ENCODE data around the gene TGM6. TPM values are rescaled to one million over a fixed set of nuclear protein-coding genes. Genes with fewer than 3 reads are reported as not detected.

Gene TGM6
- total and polyA plus RNA-seq, 7 experiments from 2014 or later: not detected

GRCh38 chr20:2363187-2363586 is 17.5 kb upstream of the TGM6 start:
- Mint-ChIP-seq H3K4me3 (no peak overlapping the region), H3K27me3 (peaks cover 16 to 53% (median 34%) of the 10 kb centered on the region in 5 donors), H3K4me1 (no peaks in the 10 kb centered on the region), H3K27ac (no peak overlapping the region), H3K36me3 (peaks cover 0 to 10% (median 5%) of the 10 kb centered on the region in 5 donors), H3K9me3 (peaks cover 2 to 46% (median 15%) of the 10 kb centered on the region in 11 donors)
- no peaks in the 10 kb centered on the region for H3K4me1 ChIP-seq (ENCODE audit: control insufficient read depth in 2 of 2, insufficient read depth in 2 of 2, low read length in 2 of 2)
- intact Hi-C loops (cut with micrococcal nuclease): no loop called here
- CTCF ChIA-PET: interaction anchor here (0.6 kb wide), 1 partner anchor 13 kb away, joined by 3 read pairs; no protein-coding TSS in a partner anchor
- H3K27ac ChIP-seq (ENCODE audit: low read depth, low read length): no peak overlapping the region
- H3K36me3 ChIP-seq (ENCODE audit: control insufficient read depth in 2 of 3, insufficient read depth in 3 of 3, low read length in 3 of 3): no peaks in the 10 kb centered on the region
- POLR2A ChIA-PET: no interaction called here
- DNase-seq (no peak), ATAC-seq (no peak)
- peaks cover 0 to 7% (median 0%) of the 10 kb centered on the region in 3 experiments for H3K9me3 ChIP-seq (ENCODE audit: control insufficient read depth in 2 of 3, low read length in 3 of 3)
- H3K27me3 ChIP-seq (ENCODE audit: control insufficient read depth in 2 of 2, insufficient read depth in 2 of 2, low read length in 2 of 2): no peaks in the 10 kb centered on the region
- no peak overlapping the region for H3K4me3 ChIP-seq (ENCODE audit: low read length)

- Mint-ChIP-seq H3K27ac (no peak overlapping the region), H3K4me1 (no peaks in the 10 kb centered on the region), H3K27me3 (peaks cover 19 to 55% (median 38%) of the 10 kb centered on the region in 5 donors), H3K9me3 (peaks cover 2 to 50% (median 15%) of the 10 kb centered on the region in 11 donors), H3K4me3 (no peak overlapping the region), H3K36me3 (peaks cover 0 to 10% (median 5%) of the 10 kb centered on the region in 5 donors)
- Histone ChIP-seq H3K4me1 (ENCODE audit: control insufficient read depth in 2 of 2, insufficient read depth in 2 of 2, low read length in 2 of 2) (no peaks in the 10 kb centered on the region), H3K9me3 (ENCODE audit: control insufficient read depth in 2 of 3, low read length in 3 of 3) (peaks cover 0 to 7% (median 0%) of the 10 kb centered on the region in 3 experiments), H3K36me3 (ENCODE audit: control insufficient read depth in 2 of 3, insufficient read depth in 3 of 3, low read length in 3 of 3) (no peaks in the 10 kb centered on the region), H3K27me3 (ENCODE audit: control insufficient read depth in 2 of 2, insufficient read depth in 2 of 2, low read length in 2 of 2) (no peaks in the 10 kb centered on the region), H3K4me3 (ENCODE audit: low read length) (no peak overlapping the region), H3K27ac (ENCODE audit: low read depth, low read length) (no peak overlapping the region)
- intact Hi-C loops (cut with micrococcal nuclease): no loop called here
- DNase-seq (no peak), ATAC-seq (no peak)
- ChIA-PET CTCF (no interaction called here), POLR2A (no interaction called here)
Observed at GRCh38 chr20:2363587-2363986, 17.1 kb upstream of the TGM6 start.

GRCh38 chr20:2364044-2364443 is 16.7 kb upstream of the TGM6 start:
- no peak overlapping the region for H3K4me3 Mint-ChIP-seq
- Histone ChIP-seq H3K4me3 (ENCODE audit: low read length) (no peak overlapping the region), H3K36me3 (ENCODE audit: control insufficient read depth in 2 of 3, insufficient read depth in 3 of 3, low read length in 3 of 3) (no peaks in the 10 kb centered on the region), H3K9me3 (ENCODE audit: control insufficient read depth in 2 of 3, low read length in 3 of 3) (peaks cover 0 to 7% (median 0%) of the 10 kb centered on the region in 3 experiments), H3K4me1 (ENCODE audit: control insufficient read depth in 2 of 2, insufficient read depth in 2 of 2, low read length in 2 of 2) (no peaks in the 10 kb centered on the region), H3K27me3 (ENCODE audit: control insufficient read depth in 2 of 2, insufficient read depth in 2 of 2, low read length in 2 of 2) (no peaks in the 10 kb centered on the region), H3K27ac (ENCODE audit: low read depth, low read length) (no peak overlapping the region)
- H3K36me3 Mint-ChIP-seq: peaks cover 0 to 13% (median 5%) of the 10 kb centered on the region in 5 donors
- intact Hi-C loops (cut with micrococcal nuclease): no loop called here
- peaks cover 2 to 51% (median 15%) of the 10 kb centered on the region in 11 donors for H3K9me3 Mint-ChIP-seq
- ATAC-seq (no peak), DNase-seq (no peak)
- ChIA-PET POLR2A (no interaction called here), CTCF (no interaction called here)
- H3K27me3 Mint-ChIP-seq: peaks cover 21 to 53% (median 42%) of the 10 kb centered on the region in 5 donors
- H3K4me1 Mint-ChIP-seq: no peaks in the 10 kb centered on the region
- no peak overlapping the region for H3K27ac Mint-ChIP-seq

- intact Hi-C loops (cut with micrococcal nuclease): no loop called here
- H3K27ac Mint-ChIP-seq: no peak overlapping the region
- Histone ChIP-seq H3K27me3 (ENCODE audit: control insufficient read depth in 2 of 2, insufficient read depth in 2 of 2, low read length in 2 of 2) (no peaks in the 10 kb centered on the region), H3K4me1 (ENCODE audit: control insufficient read depth in 2 of 2, insufficient read depth in 2 of 2, low read length in 2 of 2) (no peaks in the 10 kb centered on the region), H3K4me3 (ENCODE audit: low read length) (no peak overlapping the region), H3K36me3 (ENCODE audit: control insufficient read depth in 2 of 3, insufficient read depth in 3 of 3, low read length in 3 of 3) (no peaks in the 10 kb centered on the region), H3K27ac (ENCODE audit: low read depth, low read length) (no peak overlapping the region), H3K9me3 (ENCODE audit: control insufficient read depth in 2 of 3, low read length in 3 of 3) (peaks cover 0 to 7% (median 0%) of the 10 kb centered on the region in 3 experiments)
- H3K36me3 Mint-ChIP-seq: peaks cover 0 to 15% (median 5%) of the 10 kb centered on the region in 5 donors
- peaks cover 3 to 46% (median 15%) of the 10 kb centered on the region in 11 donors for H3K9me3 Mint-ChIP-seq
- ChIA-PET CTCF (no interaction called here), POLR2A (no interaction called here)
- no peak overlapping the region for H3K4me3 Mint-ChIP-seq
- ATAC-seq (no peak), DNase-seq (no peak)
- H3K4me1 Mint-ChIP-seq: no peaks in the 10 kb centered on the region
- peaks cover 32 to 52% (median 41%) of the 10 kb centered on the region in 5 donors for H3K27me3 Mint-ChIP-seq
Observed at GRCh38 chr20:2365091-2365490, 15.6 kb upstream of the TGM6 start.

GRCh38 chr20:2365666-2366065 is 15.0 kb upstream of the TGM6 start:
- no peak for DNase-seq
- no peak overlapping the region for H3K27ac Mint-ChIP-seq
- intact Hi-C loops (cut with micrococcal nuclease): no loop called here
- Histone ChIP-seq H3K36me3 (ENCODE audit: control insufficient read depth in 2 of 3, insufficient read depth in 3 of 3, low read length in 3 of 3) (no peaks in the 10 kb centered on the region), H3K9me3 (ENCODE audit: control insufficient read depth in 2 of 3, low read length in 3 of 3) (peaks cover 0 to 7% (median 0%) of the 10 kb centered on the region in 3 experiments), H3K4me3 (ENCODE audit: low read length) (no peak overlapping the region), H3K27ac (ENCODE audit: low read depth, low read length) (no peak overlapping the region), H3K27me3 (ENCODE audit: control insufficient read depth in 2 of 2, insufficient read depth in 2 of 2, low read length in 2 of 2) (no peaks in the 10 kb centered on the region), H3K4me1 (ENCODE audit: control insufficient read depth in 2 of 2, insufficient read depth in 2 of 2, low read length in 2 of 2) (no peaks in the 10 kb centered on the region)
- ATAC-seq: no peak
- ChIA-PET POLR2A (no interaction called here), CTCF (no interaction called here)
- peaks cover 0 to 15% (median 5%) of the 10 kb centered on the region in 5 donors for H3K36me3 Mint-ChIP-seq
- H3K4me1 Mint-ChIP-seq: no peaks in the 10 kb centered on the region
- H3K4me3 Mint-ChIP-seq: no peak overlapping the region
- peaks cover 3 to 40% (median 13%) of the 10 kb centered on the region in 11 donors for H3K9me3 Mint-ChIP-seq
- H3K27me3 Mint-ChIP-seq: peaks cover 35 to 53% (median 44%) of the 10 kb centered on the region in 5 donors

- peaks cover 47 to 66% (median 60%) of the 10 kb centered on the region in 5 donors for H3K27me3 Mint-ChIP-seq
- H3K4me1 Mint-ChIP-seq: no peaks in the 10 kb centered on the region
- ATAC-seq: no peak
- H3K27ac Mint-ChIP-seq: no peak overlapping the region
- peaks cover 0 to 19% (median 5%) of the 10 kb centered on the region in 11 donors for H3K9me3 Mint-ChIP-seq
- DNase-seq: no peak
- no peaks in the 10 kb centered on the region for H3K9me3 ChIP-seq (ENCODE audit: control insufficient read depth in 2 of 3, low read length in 3 of 3)
- H3K4me1 ChIP-seq (ENCODE audit: control insufficient read depth in 2 of 2, insufficient read depth in 2 of 2, low read length in 2 of 2): no peaks in the 10 kb centered on the region
- H3K36me3 ChIP-seq (ENCODE audit: control insufficient read depth in 2 of 3, insufficient read depth in 3 of 3, low read length in 3 of 3): no peaks in the 10 kb centered on the region
- CTCF ChIA-PET: no interaction called here
- H3K27ac ChIP-seq (ENCODE audit: low read depth, low read length): no peak overlapping the region
- POLR2A ChIA-PET: no interaction called here
- peaks cover 0 to 6% (median 0%) of the 10 kb centered on the region in 5 donors for H3K36me3 Mint-ChIP-seq
- H3K4me3 ChIP-seq (ENCODE audit: low read length): no peak overlapping the region
- H3K4me3 Mint-ChIP-seq: no peak overlapping the region
- peaks cover 0 to 7% of the 10 kb centered on the region in 2 donors for H3K27me3 ChIP-seq (ENCODE audit: control insufficient read depth in 2 of 2, insufficient read depth in 2 of 2, low read length in 2 of 2)
- intact Hi-C loops (cut with micrococcal nuclease): no loop called here
Observed at GRCh38 chr20:2368621-2369020, 12.1 kb upstream of the TGM6 start.

- no peaks in the 10 kb centered on the region for H3K4me1 ChIP-seq (ENCODE audit: control insufficient read depth in 2 of 2, insufficient read depth in 2 of 2, low read length in 2 of 2)
- CTCF ChIA-PET: no interaction called here
- POLR2A ChIA-PET: no interaction called here
- Mint-ChIP-seq H3K4me1 (peaks cover 0 to 9% (median 0%) of the 10 kb centered on the region in 7 donors), H3K36me3 (peaks cover 0 to 5% (median 0%) of the 10 kb centered on the region in 5 donors), H3K27ac (no peak overlapping the region), H3K4me3 (no peak overlapping the region), H3K27me3 (peaks cover 49 to 71% (median 53%) of the 10 kb centered on the region in 5 donors), H3K9me3 (peaks cover 0 to 15% (median 5%) of the 10 kb centered on the region in 11 donors)
- ATAC-seq (no peak), DNase-seq (no peak)
- H3K9me3 ChIP-seq (ENCODE audit: control insufficient read depth in 2 of 3, low read length in 3 of 3): no peaks in the 10 kb centered on the region
- no peaks in the 10 kb centered on the region for H3K36me3 ChIP-seq (ENCODE audit: control insufficient read depth in 2 of 3, insufficient read depth in 3 of 3, low read length in 3 of 3)
- no peak overlapping the region for H3K27ac ChIP-seq (ENCODE audit: low read depth, low read length)
- H3K4me3 ChIP-seq (ENCODE audit: low read length): no peak overlapping the region
- intact Hi-C loops (cut with micrococcal nuclease): no loop called here
- peaks cover 0 to 7% of the 10 kb centered on the region in 2 donors for H3K27me3 ChIP-seq (ENCODE audit: control insufficient read depth in 2 of 2, insufficient read depth in 2 of 2, low read length in 2 of 2)
Observed at GRCh38 chr20:2373098-2373497, 7.6 kb upstream of the TGM6 start.
